ENCODE measurements around the gene HSPA4L.

Gene HSPA4L

DNA sequence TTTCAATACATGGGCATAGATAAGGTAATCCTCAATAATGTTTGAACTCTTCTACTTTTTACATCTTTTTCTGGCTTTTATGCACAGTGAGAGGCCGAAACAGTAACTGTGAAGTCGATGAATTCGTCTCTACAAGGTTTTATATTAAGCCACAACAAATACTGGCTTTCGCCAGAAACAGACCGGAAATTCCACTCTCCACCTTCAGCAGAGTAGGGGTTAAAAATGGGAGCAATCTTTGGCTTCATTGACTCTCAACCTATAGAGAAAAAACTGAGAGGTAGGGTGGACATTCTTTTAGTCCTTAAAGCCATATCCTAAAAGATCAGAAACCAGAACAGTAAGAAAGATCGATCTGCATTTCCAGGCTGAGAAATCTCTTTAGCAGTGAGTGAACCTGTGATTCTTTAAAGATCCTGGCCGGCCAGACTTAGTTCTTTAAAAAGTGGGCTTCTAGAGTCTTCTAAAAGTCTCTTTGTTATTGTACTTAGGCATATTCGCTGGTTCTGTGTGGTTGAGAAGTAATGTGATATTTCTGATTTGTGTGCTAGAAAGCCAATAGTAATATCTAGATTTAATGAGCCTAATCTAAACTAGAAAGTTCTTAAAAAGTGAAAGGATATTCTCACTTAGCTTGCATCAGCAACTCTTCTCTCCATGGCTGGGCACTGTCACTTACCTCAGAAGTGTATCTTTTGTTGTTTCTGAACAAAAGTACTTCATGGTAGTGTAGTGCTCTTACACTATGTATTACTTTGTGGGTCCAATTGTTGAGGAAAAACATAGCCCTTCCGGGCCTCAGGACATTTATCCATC is 2.0 kb downstream of the HSPA4L start:
- DNase-seq: no peak

DNA sequence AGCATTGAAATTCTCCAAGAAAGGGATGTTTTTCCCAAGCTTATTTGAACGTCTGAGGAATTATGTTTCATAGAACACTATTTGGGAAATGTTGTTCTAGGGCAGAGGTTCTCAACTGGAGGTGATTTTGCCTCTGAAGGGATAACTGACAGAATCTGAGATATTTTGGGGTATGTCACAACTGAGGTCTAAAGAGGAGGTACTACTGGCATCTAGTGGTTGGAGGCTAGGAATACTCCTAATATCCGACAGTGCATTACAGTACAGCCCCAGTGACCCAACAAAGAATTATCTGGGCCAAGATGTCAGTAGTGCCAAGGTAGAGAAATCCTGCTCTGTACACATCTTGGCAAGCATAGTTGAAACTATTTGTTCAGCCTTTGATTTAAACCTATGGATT is 6.4 kb downstream of the HSPA4L start:
- DNase-seq: no peak

GRCh38 chr4:127791391-127791790 is 9.3 kb downstream of the HSPA4L start:
- no peak for DNase-seq

- no peak for DNase-seq
Observed at GRCh38 chr4:127793528-127793927, 11.4 kb downstream of the HSPA4L start.

- no peak for DNase-seq
Observed at GRCh38 chr4:127799711-127800110, 17.6 kb downstream of the HSPA4L start.

- DNase-seq: no peak
Observed at GRCh38 chr4:127809173-127809800, 27.2 kb downstream of the HSPA4L start.

- DNase-seq: no peak
Observed at GRCh38 chr4:127810551-127810950, 28.4 kb downstream of the HSPA4L start.

DNA sequence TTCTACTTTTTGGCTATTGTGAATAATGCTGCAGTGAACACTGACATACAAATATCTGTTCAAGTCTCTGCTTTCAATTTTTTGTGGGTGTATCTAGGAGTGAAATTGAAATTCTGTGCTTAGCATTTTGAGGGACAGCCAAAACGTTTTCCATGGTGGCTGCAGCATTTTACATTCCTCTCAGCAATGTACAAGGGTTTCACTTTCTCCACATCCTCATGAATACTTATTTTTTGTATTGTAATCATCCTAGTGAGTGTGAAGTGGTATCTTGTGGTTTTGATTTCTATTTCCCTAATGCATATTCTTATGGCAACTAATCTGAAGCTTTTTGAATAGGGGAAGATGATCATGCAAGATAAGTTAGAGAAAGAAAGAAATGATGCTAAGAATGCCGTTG is 40.3 kb downstream of the HSPA4L start:
- no peak for DNase-seq

DNA sequence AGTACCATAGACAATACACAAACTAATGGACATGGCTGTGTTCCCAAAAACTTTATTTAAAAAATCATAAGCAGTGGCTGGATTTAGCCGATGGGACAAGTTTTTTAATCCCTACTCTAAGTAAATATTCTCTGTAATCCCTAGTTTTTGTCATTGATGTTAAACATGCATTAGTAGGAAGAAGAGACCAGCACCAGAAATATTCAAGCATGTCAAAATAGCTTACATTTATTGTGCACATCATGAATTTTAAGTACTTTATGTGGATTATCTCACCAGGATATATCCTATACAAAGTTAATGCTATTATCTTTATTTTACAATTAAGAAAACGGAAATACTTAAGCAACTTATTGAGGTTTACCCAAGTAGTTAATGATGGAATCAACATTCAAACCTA is 46.0 kb downstream of the HSPA4L start:
- DNase-seq: no peak

DNA sequence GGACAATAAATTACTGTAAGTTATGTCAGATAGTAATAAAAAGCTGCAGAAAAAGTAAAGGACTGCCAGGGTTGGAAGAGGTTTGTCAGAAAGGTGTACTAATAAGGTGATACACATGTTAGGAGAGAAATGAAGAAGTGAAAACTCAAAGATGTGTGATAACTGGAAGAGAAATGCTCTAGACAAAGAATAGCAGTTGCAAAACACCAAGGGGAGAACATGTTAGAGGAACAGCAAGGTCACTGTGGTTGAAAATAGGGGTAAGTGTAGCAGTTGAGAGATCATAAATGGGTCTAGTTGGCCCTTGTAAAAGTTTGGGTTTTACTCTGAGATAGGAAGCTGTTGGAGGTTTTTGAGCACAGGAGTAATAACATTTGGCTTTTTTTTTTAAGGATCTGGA is 46.9 kb downstream of the HSPA4L start:
- no peak for DNase-seq

DNA sequence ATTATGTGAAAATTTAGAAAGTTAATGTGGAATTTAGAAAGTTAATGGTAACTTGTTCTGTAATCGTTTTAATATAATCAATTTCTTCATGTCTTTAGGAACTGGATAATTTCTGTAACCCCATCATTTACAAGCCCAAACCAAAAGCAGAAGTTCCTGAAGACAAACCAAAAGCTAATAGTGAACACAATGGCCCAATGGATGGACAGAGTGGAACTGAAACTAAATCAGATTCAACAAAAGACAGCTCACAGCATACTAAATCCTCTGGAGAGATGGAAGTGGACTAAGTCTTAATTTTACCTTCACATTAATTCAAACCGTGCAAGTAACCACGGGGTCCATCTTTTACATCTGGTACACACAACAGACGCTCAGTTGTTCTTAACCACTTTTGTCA is 50.5 kb downstream of the HSPA4L start:
- no peak for DNase-seq

- DNase-seq: no peak
Observed at GRCh38 chr4:127843704-127844600, 61.8 kb downstream of the HSPA4L start.

GRCh38 chr4:127844601-127845116 is 62.5 kb downstream of the HSPA4L start:
- DNase-seq: no peak

GRCh38 chr4:127846061-127846460 is 63.9 kb downstream of the HSPA4L start:
- no peak for DNase-seq

DNA sequence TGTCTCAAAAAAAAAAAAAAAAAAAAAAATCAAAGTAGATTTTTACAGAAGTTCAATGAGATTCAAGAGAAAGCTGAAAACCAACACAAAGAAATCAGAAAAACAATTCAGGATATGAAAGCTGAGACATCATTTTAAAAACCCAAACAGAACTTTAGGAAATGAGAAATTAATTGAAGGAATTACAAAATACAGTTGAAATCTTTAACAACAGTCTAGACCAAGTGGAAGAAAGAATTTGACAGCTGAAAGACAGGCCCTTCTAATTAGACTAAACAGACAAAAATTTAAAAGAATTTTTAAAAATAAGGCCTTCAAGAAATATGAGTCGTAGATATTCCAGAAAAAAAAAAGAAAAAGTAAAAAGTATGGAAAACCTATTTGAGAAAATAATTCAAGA is 64.6 kb downstream of the HSPA4L start:
- no peak for DNase-seq

- no peak for DNase-seq
Observed at GRCh38 chr4:127849505-127850234, 67.5 kb downstream of the HSPA4L start.

- no peak for DNase-seq
Observed at GRCh38 chr4:127852661-127853060, 70.5 kb downstream of the HSPA4L start.

DNA sequence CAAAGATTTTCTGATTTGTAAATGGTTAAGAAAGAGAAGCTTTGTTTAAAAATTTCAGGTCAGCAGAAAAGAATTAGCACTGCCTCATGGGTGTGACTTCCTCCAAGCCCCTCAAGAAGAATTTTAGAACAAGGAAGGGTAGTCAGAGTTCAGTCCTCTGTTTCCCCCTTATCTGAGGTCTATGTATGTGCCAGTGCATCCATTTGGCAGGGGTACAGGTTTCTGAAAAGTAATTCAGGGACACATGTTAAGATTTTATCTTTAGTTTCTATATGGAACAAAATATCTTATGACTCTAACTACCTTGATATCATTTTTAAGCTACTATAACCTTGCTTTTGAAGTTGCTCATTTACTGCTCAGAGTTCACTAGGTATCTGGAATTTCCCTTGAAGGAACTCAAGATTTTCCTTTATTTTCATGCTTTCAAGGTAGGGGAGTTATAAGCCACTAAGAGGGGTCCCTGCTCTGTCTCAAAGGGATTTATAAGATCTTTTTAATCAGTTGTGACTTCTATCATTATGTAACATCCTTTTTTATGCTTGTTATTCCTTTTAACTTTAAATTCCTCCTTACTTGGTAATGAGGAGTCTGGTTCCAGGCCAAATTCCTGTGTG is 74.2 kb downstream of the HSPA4L start:
- DNase-seq: no peak

GRCh38 chr4:127856813-127857447 is 74.8 kb downstream of the HSPA4L start:
- no peak for DNase-seq

DNA sequence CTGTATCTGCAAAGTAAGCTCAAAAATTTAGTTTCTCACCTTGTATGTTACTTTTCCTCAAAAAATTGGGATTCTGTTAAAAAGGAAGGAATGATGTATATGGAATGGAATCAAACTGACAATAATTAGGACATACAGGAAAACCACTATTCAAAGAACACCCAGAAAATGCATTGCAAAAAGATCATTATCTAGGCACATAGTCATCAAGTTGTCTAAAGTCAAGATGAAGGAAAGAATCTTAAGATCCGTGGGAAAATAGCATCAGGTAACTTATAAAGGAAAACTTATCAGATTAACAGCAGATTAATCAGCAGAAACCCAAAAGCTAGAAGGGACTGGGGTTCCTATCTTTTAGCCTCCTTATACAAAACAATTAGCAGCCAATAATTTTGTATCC is 75.5 kb downstream of the HSPA4L start:
- no peak for DNase-seq

DNA sequence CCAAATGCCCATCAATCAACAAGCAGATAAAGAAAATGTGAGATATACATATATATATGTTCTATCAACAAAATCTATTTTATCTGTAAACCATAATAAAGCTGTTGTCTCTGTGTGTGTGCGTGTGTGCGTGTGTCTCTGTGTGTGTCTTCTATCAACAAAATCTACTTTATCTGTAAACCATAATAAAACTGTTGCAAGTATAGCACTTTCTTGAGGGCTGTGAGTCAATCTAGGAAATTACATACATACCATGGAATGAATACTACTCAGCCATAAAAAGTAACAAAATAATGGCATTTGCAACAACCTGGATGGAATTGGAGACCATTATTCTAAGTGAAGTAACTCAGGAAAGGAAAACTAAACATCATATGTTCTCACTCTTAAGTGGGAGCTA is 86.1 kb downstream of the HSPA4L start:
- DNase-seq: no peak

DNA sequence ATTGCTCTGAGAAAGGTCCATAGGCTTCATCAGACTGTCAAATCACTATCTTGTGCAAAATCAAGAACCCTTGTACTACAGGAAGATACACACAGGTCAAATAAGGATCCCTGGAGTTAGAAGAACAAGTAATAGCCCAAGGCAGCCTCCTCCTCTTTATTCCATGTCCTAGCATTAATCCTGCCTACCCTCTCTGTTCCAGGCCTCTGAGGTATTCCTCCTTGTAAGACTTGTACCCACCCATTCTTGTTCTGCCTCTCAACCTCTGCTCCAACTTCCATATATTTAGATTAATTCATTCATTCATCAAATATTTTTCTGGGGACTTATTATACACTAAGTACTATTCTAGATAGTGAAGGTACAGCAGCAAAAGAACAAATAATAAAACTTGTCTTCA is 88.2 kb downstream of the HSPA4L start:
- no peak for DNase-seq
